NCI-H1694 treated with DMSO at 0.1 percent for 48 hours (cell line): ENCODE results near the gene OLIG2.

Experiments
- DNase-seq: peaks from one replicate; lab custom pipeline; 2025; lab: John Stamatoyannopoulos, UW

OLIG2 gene

GRCh38 chr21:33019885-33020557, 5.7 kb upstream of the OLIG2 start:
- no peak for DNase-seq

- DNase-seq = no peak
Measured at GRCh38 chr21:33020558-33021100, 5.1 kb upstream of the OLIG2 start.

GRCh38 chr21:33021150-33021549, 4.6 kb upstream of the OLIG2 start:
- DNase-seq = no peak

- DNase-seq = no peak
Measured at GRCh38 chr21:33021667-33022066, 4.1 kb upstream of the OLIG2 start.

GRCh38 chr21:33022489-33022827, 3.3 kb upstream of the OLIG2 start:
- no peak for DNase-seq

- no peak for DNase-seq
Measured at GRCh38 chr21:33022828-33023573, 2.7 kb upstream of the OLIG2 start.

- no peak for DNase-seq
Measured at GRCh38 chr21:33023574-33024200, 2.0 kb upstream of the OLIG2 start.

GRCh38 chr21:33024201-33025103, 1.3 kb upstream of the OLIG2 start:
- DNase-seq = no peak

GRCh38 chr21:33025106-33025488, 638 bp upstream of the OLIG2 start:
- DNase-seq = no peak

- DNase-seq = no peak
Measured at GRCh38 chr21:33026443-33026858, 716 bp downstream of the OLIG2 start.

GRCh38 chr21:33026878-33027400, 1.2 kb downstream of the OLIG2 start:
- DNase-seq = no peak

- no peak for DNase-seq
Measured at GRCh38 chr21:33027401-33028286, 1.9 kb downstream of the OLIG2 start.

GRCh38 chr21:33028287-33028670, 2.5 kb downstream of the OLIG2 start:
- DNase-seq = no peak

GRCh38 chr21:33028773-33029384, 3.1 kb downstream of the OLIG2 start:
- no peak for DNase-seq

GRCh38 chr21:33029385-33029921, 3.7 kb downstream of the OLIG2 start:
- no peak for DNase-seq

- no peak for DNase-seq
Measured at GRCh38 chr21:33029975-33030461, 4.3 kb downstream of the OLIG2 start.

- no peak for DNase-seq
Measured at GRCh38 chr21:33030633-33031032, 4.9 kb downstream of the OLIG2 start.

GRCh38 chr21:33031152-33031911, 5.6 kb downstream of the OLIG2 start:
- no peak for DNase-seq

- DNase-seq = no peak
Measured at GRCh38 chr21:33032434-33033047, 6.8 kb downstream of the OLIG2 start.
